ENCODE measurements around the gene HOXA9.

The HOXA9 gene

DNA sequence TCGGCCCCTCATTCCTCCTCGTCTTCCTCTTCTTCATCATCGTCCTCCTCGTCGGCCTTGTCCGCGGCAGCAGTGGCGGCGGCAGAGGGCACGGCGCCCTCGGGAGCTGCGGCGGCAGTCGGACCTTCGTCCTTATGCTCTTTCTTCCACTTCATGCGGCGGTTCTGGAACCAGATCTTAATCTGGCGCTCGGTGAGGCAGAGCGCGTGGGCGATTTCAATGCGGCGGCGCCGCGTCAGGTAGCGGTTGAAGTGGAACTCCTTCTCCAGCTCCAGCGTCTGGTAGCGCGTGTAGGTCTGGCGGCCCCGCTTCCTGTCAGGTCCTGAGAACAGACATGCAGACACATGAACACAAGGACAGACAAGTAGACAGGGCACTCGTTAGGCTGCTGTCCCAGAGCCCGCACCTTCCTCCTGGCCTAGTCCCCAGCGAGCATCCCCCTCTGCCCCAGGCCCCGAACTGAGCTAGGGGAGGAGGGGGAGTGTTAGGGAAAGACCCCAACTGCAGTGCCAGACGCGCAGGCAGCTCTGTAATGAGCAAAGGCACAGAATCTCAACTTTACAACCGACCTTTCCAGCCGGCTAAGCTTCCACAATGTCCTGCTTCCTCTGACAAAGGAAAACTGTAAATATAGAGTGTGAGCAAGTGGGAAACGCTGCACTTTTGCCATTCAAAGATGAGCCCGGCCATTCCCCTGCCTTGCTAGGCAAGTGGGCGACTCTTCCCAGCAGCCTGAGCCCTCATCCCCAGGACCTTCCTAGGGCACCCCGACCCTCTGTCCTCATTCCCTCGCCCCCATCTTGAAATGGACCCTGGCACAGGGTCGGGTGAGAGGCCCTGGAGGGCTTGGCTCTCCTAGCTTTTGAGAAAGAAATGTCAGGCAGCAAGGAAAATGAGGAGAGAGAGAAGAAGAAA is 10.2 kb downstream of the HOXA9 start:
- peaks cover 88 to 100% (median 98%) of the 10 kb centered on the region in 3 experiments for H3K27me3 ChIP-seq (ENCODE audit: control insufficient read depth in 3 of 3, insufficient read depth in 3 of 3, low read depth in 1 of 3, low read length in 3 of 3)
- peaks cover 24 to 46% of the 10 kb centered on the region in 2 donors for H3K9me3 ChIP-seq (replicated peaks in 1 of 2; ENCODE audit: control insufficient read depth in 2 of 2, insufficient read depth in 1 of 2, low read depth in 1 of 2, low read length in 2 of 2)
- no peak overlapping the region for H4K8ac ChIP-seq (ENCODE audit: low read depth, low read length)
- peak overlapping the region; percentile 68 for H2AFZ ChIP-seq (ENCODE audit: low read length)
- DNase-seq (ENCODE audit: low spot score), result no peak
- H3K23ac ChIP-seq (ENCODE audit: low read depth, low read length, poor library complexity), result no peak overlapping the region
- no peak overlapping the region for H3K14ac ChIP-seq (ENCODE audit: low read length)
- H2AK5ac ChIP-seq (ENCODE audit: low read depth, low read length), result no peak overlapping the region
- no peak overlapping the region for H3K27ac ChIP-seq (replicated peaks; ENCODE audit: low read length)
- no peak overlapping the region for H3K9ac ChIP-seq (ENCODE audit: low read depth, low read length, poor library complexity)
- H2BK12ac ChIP-seq (ENCODE audit: low read length), result no peak overlapping the region
- no peaks in the 10 kb centered on the region for H3K79me1 ChIP-seq (ENCODE audit: low read depth, low read length)
- H2BK120ac ChIP-seq (ENCODE audit: low read depth, low read length), result no peak overlapping the region
- H2BK5ac ChIP-seq (ENCODE audit: low read length), result no peak overlapping the region
- H3K18ac ChIP-seq (ENCODE audit: low read length), result no peak overlapping the region
- no peaks in the 10 kb centered on the region for H3K36me3 ChIP-seq (replicated peaks in 1 of 2; ENCODE audit: control insufficient read depth in 2 of 2, insufficient read depth in 2 of 2, low read length in 2 of 2)
- H3K4me1 ChIP-seq (ENCODE audit: control insufficient read depth in 2 of 2, insufficient read depth in 1 of 2, low read depth in 1 of 2, low read length in 2 of 2), result no peaks in the 10 kb centered on the region
- no CpG with 5 or more reads among the region's 48 CpGs for WGBS, 2 donors (ENCODE audit: extremely low coverage in 2 of 2, insufficient read length in 2 of 2, insufficient replicate concordance in 1 of 2)
- no peak overlapping the region for H2BK15ac ChIP-seq (ENCODE audit: low read length)
- no peak overlapping the region for H3K4me3 ChIP-seq (ENCODE audit: low read length in 2 of 2)
- no peak overlapping the region for H3K4me2 ChIP-seq (ENCODE audit: insufficient read depth, low read length, poor library complexity, severe bottlenecking)
- no peak overlapping the region for H4K91ac ChIP-seq (ENCODE audit: low read depth, low read length, poor library complexity)
- no peak overlapping the region for H3K4ac ChIP-seq (ENCODE audit: low read length)

DNA sequence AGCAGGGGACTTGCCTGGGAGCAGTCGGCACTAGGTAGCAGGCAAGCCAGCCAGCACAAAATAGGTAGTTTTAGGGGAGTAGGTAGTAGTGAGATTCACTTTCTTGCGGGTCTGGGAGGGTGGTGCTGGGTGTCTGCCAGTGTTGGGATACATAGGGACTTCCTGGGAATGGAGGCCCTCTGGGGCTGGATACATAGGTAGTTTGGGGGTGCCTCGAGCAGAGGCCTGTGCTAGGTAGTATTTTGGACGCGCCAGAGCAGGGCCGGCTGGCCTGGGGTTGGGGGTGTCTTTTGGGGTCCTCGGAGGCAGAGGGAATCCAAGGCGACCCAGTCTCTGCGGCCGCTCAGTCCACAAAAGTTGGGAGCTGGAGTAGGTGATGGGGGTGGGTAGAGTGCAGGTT is 11.0 kb downstream of the HOXA9 start:
- Histone ChIP-seq H3K9me3 (replicated peaks in 1 of 2; ENCODE audit: control insufficient read depth in 2 of 2, insufficient read depth in 1 of 2, low read depth in 1 of 2, low read length in 2 of 2) (peaks cover 17 to 42% of the 10 kb centered on the region in 2 donors), H4K91ac (ENCODE audit: low read depth, low read length, poor library complexity) (no peak overlapping the region), H3K23ac (ENCODE audit: low read depth, low read length, poor library complexity) (no peak overlapping the region), H3K14ac (ENCODE audit: low read length) (no peak overlapping the region), H2BK5ac (ENCODE audit: low read length) (no peak overlapping the region), H3K4ac (ENCODE audit: low read length) (no peak overlapping the region), H3K9ac (ENCODE audit: low read depth, low read length, poor library complexity) (no peak overlapping the region), H3K4me3 (ENCODE audit: low read length in 2 of 2) (no peak overlapping the region), H3K36me3 (replicated peaks in 1 of 2; ENCODE audit: control insufficient read depth in 2 of 2, insufficient read depth in 2 of 2, low read length in 2 of 2) (no peaks in the 10 kb centered on the region), H3K4me2 (ENCODE audit: insufficient read depth, low read length, poor library complexity, severe bottlenecking) (no peak overlapping the region), H2AK5ac (ENCODE audit: low read depth, low read length) (no peak overlapping the region), H3K27me3 (ENCODE audit: control insufficient read depth in 3 of 3, insufficient read depth in 3 of 3, low read depth in 1 of 3, low read length in 3 of 3) (peaks cover 86 to 99% (median 98%) of the 10 kb centered on the region in 3 experiments), H3K27ac (replicated peaks; ENCODE audit: low read length) (no peak overlapping the region), H2AFZ (ENCODE audit: low read length) (no peak overlapping the region), H2BK15ac (ENCODE audit: low read length) (no peak overlapping the region), H4K8ac (ENCODE audit: low read depth, low read length) (no peak overlapping the region), H2BK120ac (ENCODE audit: low read depth, low read length) (no peak overlapping the region), H3K18ac (ENCODE audit: low read length) (no peak overlapping the region), H3K79me1 (ENCODE audit: low read depth, low read length) (no peaks in the 10 kb centered on the region), H2BK12ac (ENCODE audit: low read length) (no peak overlapping the region), H3K4me1 (ENCODE audit: control insufficient read depth in 2 of 2, insufficient read depth in 1 of 2, low read depth in 1 of 2, low read length in 2 of 2) (no peaks in the 10 kb centered on the region)
- WGBS, 2 donors (ENCODE audit: extremely low coverage in 2 of 2, insufficient read length in 2 of 2, insufficient replicate concordance in 1 of 2), result no CpG with 5 or more reads among the region's 10 CpGs
- DNase-seq (ENCODE audit: low spot score), result no peak

DNA sequence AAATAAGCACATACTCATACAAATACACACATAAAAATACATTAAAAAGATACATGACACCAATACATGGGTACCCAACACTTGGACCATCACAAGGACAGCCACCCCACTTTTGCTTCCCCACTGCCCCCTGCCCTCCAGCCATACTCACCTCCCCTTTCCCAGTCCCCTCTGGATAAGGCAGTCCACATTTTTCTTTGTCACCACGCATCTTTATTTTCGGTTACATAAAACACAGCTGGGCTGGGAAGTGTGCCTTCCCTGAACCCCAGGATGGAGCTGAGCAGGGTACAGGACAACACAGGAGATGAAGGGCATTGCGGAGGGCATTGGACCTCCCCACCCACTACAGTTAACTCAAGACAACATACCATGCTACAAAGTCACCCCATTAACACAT is 11.8 kb downstream of the HOXA9 start:
- Histone ChIP-seq H3K4me2 (ENCODE audit: insufficient read depth, low read length, poor library complexity, severe bottlenecking) (no peak overlapping the region), H3K79me1 (ENCODE audit: low read depth, low read length) (no peaks in the 10 kb centered on the region), H3K14ac (ENCODE audit: low read length) (no peak overlapping the region), H3K27ac (replicated peaks; ENCODE audit: low read length) (no peak overlapping the region), H2BK15ac (ENCODE audit: low read length) (no peak overlapping the region), H3K4me1 (ENCODE audit: control insufficient read depth in 2 of 2, insufficient read depth in 1 of 2, low read depth in 1 of 2, low read length in 2 of 2) (no peaks in the 10 kb centered on the region), H2AFZ (ENCODE audit: low read length) (no peak overlapping the region), H3K27me3 (ENCODE audit: control insufficient read depth in 3 of 3, insufficient read depth in 3 of 3, low read depth in 1 of 3, low read length in 3 of 3) (peaks cover 82 to 99% (median 98%) of the 10 kb centered on the region in 3 experiments), H4K91ac (ENCODE audit: low read depth, low read length, poor library complexity) (no peak overlapping the region), H4K8ac (ENCODE audit: low read depth, low read length) (no peak overlapping the region), H3K9ac (ENCODE audit: low read depth, low read length, poor library complexity) (no peak overlapping the region), H3K36me3 (replicated peaks in 1 of 2; ENCODE audit: control insufficient read depth in 2 of 2, insufficient read depth in 2 of 2, low read length in 2 of 2) (no peaks in the 10 kb centered on the region), H3K4me3 (ENCODE audit: low read length in 2 of 2) (no peak overlapping the region), H3K4ac (ENCODE audit: low read length) (no peak overlapping the region), H2BK12ac (ENCODE audit: low read length) (no peak overlapping the region), H3K9me3 (replicated peaks in 1 of 2; ENCODE audit: control insufficient read depth in 2 of 2, insufficient read depth in 1 of 2, low read depth in 1 of 2, low read length in 2 of 2) (peaks cover 10 to 40% of the 10 kb centered on the region in 2 donors), H2BK5ac (ENCODE audit: low read length) (no peak overlapping the region), H2BK120ac (ENCODE audit: low read depth, low read length) (no peak overlapping the region), H3K18ac (ENCODE audit: low read length) (no peak overlapping the region), H2AK5ac (ENCODE audit: low read depth, low read length) (no peak overlapping the region), H3K23ac (ENCODE audit: low read depth, low read length, poor library complexity) (no peak overlapping the region)
- no CpG with 5 or more reads among the region's 3 CpGs for WGBS, 2 donors (ENCODE audit: extremely low coverage in 2 of 2, insufficient read length in 2 of 2, insufficient replicate concordance in 1 of 2)
- DNase-seq (ENCODE audit: low spot score), result no peak

DNA sequence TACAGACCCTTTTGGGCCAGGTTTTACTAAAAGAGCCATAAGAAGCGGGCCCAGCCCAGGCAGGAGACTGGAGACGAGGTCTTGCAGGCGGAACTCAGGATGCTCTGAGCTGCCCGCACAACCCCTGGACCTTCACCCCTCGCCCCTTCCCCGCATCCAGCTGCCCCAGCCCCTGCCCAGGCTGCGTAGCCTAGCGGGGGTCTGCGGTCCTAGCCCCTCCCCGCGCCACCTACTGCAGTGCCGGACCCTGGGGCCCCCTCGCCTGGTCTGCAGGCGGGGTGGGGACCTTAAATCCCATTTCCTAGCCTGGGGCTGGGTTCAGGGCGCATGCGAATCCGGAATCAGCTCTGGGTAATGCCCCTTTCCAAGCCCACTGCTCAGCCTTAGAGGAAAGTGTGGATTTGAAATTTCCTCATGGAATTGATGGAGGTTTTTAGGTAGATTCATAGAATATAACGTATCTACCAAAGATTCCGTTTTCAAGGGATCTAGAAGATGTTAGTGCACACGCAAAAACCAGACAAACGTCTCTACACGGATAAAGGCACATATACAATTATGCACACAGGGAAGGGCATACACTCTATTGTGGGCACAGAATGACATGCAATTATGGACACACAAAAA is 12.4 kb downstream of the HOXA9 start:
- no peak overlapping the region for H2AK5ac ChIP-seq (ENCODE audit: low read depth, low read length)
- H3K9ac ChIP-seq (ENCODE audit: low read depth, low read length, poor library complexity), result no peak overlapping the region
- no peak overlapping the region for H2BK12ac ChIP-seq (ENCODE audit: low read length)
- no peak overlapping the region for H2BK5ac ChIP-seq (ENCODE audit: low read length)
- H4K91ac ChIP-seq (ENCODE audit: low read depth, low read length, poor library complexity), result no peak overlapping the region
- no peak overlapping the region for H4K8ac ChIP-seq (ENCODE audit: low read depth, low read length)
- H3K27me3 ChIP-seq (ENCODE audit: control insufficient read depth in 3 of 3, insufficient read depth in 3 of 3, low read depth in 1 of 3, low read length in 3 of 3), result peaks cover 84 to 99% (median 98%) of the 10 kb centered on the region in 3 experiments
- peak overlapping the region; percentile 22 for H3K18ac ChIP-seq (ENCODE audit: low read length)
- no peak overlapping the region for H3K4ac ChIP-seq (ENCODE audit: low read length)
- H3K14ac ChIP-seq (ENCODE audit: low read length), result peak overlapping the region; percentile 65
- peak overlapping the region; percentile 36 for H3K23ac ChIP-seq (ENCODE audit: low read depth, low read length, poor library complexity)
- no peak overlapping the region for H2BK15ac ChIP-seq (ENCODE audit: low read length)
- no peak for DNase-seq (ENCODE audit: low spot score)
- H2BK120ac ChIP-seq (ENCODE audit: low read depth, low read length), result no peak overlapping the region
- H3K4me2 ChIP-seq (ENCODE audit: insufficient read depth, low read length, poor library complexity, severe bottlenecking), result no peak overlapping the region
- H3K36me3 ChIP-seq (replicated peaks in 1 of 2; ENCODE audit: control insufficient read depth in 2 of 2, insufficient read depth in 2 of 2, low read length in 2 of 2), result no peaks in the 10 kb centered on the region
- H3K9me3 ChIP-seq (replicated peaks in 1 of 2; ENCODE audit: control insufficient read depth in 2 of 2, insufficient read depth in 1 of 2, low read depth in 1 of 2, low read length in 2 of 2), result peaks cover 10 to 43% of the 10 kb centered on the region in 2 donors
- WGBS, 2 donors (ENCODE audit: extremely low coverage in 2 of 2, insufficient read length in 2 of 2, insufficient replicate concordance in 1 of 2), result no CpG with 5 or more reads among the region's 22 CpGs
- no peak overlapping the region for H3K4me3 ChIP-seq (ENCODE audit: low read length in 2 of 2)
- H3K27ac ChIP-seq (replicated peaks; ENCODE audit: low read length), result no peak overlapping the region
- no peaks in the 10 kb centered on the region for H3K79me1 ChIP-seq (ENCODE audit: low read depth, low read length)
- H3K4me1 ChIP-seq (ENCODE audit: control insufficient read depth in 2 of 2, insufficient read depth in 1 of 2, low read depth in 1 of 2, low read length in 2 of 2), result no peaks in the 10 kb centered on the region
- H2AFZ ChIP-seq (ENCODE audit: low read length), result peak overlapping the region; percentile 47
